H1 (cell line): ENCODE measurements around the gene POLRMT. TPM values are rescaled to one million over a fixed set of nuclear protein-coding genes. Genes with fewer than 3 reads are reported as not detected.

Source experiments
- BCL11A ChIP-seq, 2 experiments: IDR thresholded peaks; one replicate each; pipeline ENCODE4 v1.6.1; 2011; ENCODE audit warnings: low read depth in 2 of 2, low read length in 2 of 2, mild to moderate bottlenecking in 2 of 2
- E2F6 ChIP-seq: IDR thresholded peaks from 2 replicates; pipeline ENCODE4 v1.6.1; 2012; ENCODE audit warnings: inconsistent platforms
- HDAC6 ChIP-seq: IDR thresholded peaks from one replicate; pipeline ENCODE4 v1.7.1; 2012; ENCODE audit warnings: low read depth, mild to moderate bottlenecking, inconsistent platforms, low read length, moderate library complexity
- KDM5A ChIP-seq: fragments of 200-600 bp; IDR thresholded peaks from 2 replicates; pipeline ENCODE4 v1.7.1; 2012; ENCODE audit warnings: mild to moderate bottlenecking, low read length, inconsistent platforms, mixed read lengths
- PHF8 ChIP-seq: fragments of 200-600 bp; sonication (generic); conservative IDR thresholded peaks from 2 replicates; pipeline ENCODE4 v1.7.1; 2012; ENCODE audit warnings: low read depth, mild to moderate bottlenecking, inconsistent platforms, low read length, moderate library complexity
- SAP30 ChIP-seq: fragments of 300-600 bp; sonication (generic); IDR thresholded peaks from 2 replicates; pipeline ENCODE4 v1.7.1; 2012; ENCODE audit warnings: low read length, moderate library complexity, mild to moderate bottlenecking, inconsistent platforms; ENCODE audit not compliant: insufficient read depth, insufficient replicate concordance
- TAF7 ChIP-seq: optimal IDR thresholded peaks from 2 replicates; pipeline ENCODE3; 2011; ENCODE audit warnings: low read depth, mild to moderate bottlenecking, inconsistent platforms, low read length, moderate library complexity, borderline replicate concordance
- USF2 ChIP-seq: IDR thresholded peaks from 2 replicates; pipeline ENCODE4 v1.6.1; 2011; ENCODE audit warnings: low read length, improper control_type of control experiment
- polyA plus RNA-seq, 7 experiments: library from polyadenylated mRNA; depleted of rRNA in 3 of 7; stranded (reverse) in 5 of 7; unstranded in 2 of 7; fragments of >200 nt in 5 of 7; fragments of 200-250 nt in 2 of 7; gene quantifications; 1 replicate in 5 of 7; 2 replicates in 1 of 7; 4 replicates in 1 of 7; pipeline versions ENCODE4 v1.2.1 to v1.2.3, GENCODE V29; 2011 to 2013; ENCODE audit warnings: missing spikeins in 2 of 7, mixed read lengths in 2 of 7
- total RNA-seq: library from RNA; stranded (reverse); fragmentation: NEBNext Ultra II Directional; extraction: Animal tissue kit (Norgen Biotek cat#: 25700); gene quantifications from 2 replicates; pipeline ENCODE4 v1.2.1, GENCODE V29; 2021

The POLRMT gene
- total and polyA plus RNA-seq, 2 of the 8 experiments (the other 6 are each of a cell fraction or from before 2014, with no cell fraction given): 93.0 to 111 TPM

GRCh38 chr19:642767-643727, 9.7 kb upstream of the POLRMT start (continued):
- TF ChIP-seq SAP30 (no peak), HDAC6 (no peak), KDM5A (no peak), E2F6 (no peak), TAF7 (no peak), PHF8 (no peak), USF2 (no peak), BCL11A (IDR thresholded peaks at IDR 0.05; ENCODE audit: low read depth in 2 of 2, low read length in 2 of 2) (no peak)
